Kidney tubule cell (primary cell): Measurements from ENCODE around the gene CPNE4.
"Not testable (repeated sequence)": the region's sequence is repeated elsewhere in the genome, so short reads cannot be mapped to it uniquely, and the experiment has no call there.

Source experiments
- DNase-seq: peaks from one replicate; pipeline ENCODE4 v3.0.0-alpha.2; 2018; ENCODE audit warnings: low spot score

Gene CPNE4

DNA sequence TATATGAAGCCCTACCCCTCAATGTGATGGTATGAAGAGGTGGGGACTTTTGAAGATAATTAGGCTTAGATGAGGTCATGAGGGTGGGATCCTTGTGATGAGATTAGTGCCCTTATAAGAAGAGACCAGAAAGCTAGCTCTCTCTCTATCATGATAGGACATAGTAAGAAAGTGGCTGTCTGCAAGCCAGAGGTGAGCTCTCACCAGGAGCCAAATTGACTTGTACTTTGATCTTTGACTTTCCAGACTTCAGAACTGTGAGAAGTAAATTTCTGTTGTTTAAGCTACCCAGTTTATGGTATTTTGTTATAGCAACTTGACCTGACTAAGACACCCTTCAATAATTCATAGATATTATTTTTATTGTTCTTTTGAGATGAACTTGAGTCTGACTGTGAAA lies 502.2 kb downstream of the CPNE4 start:
- DNase-seq: no peak

GRCh38 chr3:131530843-131531242 lies 504.0 kb downstream of the CPNE4 start:
- no peak for DNase-seq

- no peak for DNase-seq
Measured at GRCh38 chr3:131530388-131530787, 504.4 kb downstream of the CPNE4 start.

- DNase-seq: peak; percentile 70
Measured at GRCh38 chr3:131526801-131527347, 507.9 kb downstream of the CPNE4 start.

DNA sequence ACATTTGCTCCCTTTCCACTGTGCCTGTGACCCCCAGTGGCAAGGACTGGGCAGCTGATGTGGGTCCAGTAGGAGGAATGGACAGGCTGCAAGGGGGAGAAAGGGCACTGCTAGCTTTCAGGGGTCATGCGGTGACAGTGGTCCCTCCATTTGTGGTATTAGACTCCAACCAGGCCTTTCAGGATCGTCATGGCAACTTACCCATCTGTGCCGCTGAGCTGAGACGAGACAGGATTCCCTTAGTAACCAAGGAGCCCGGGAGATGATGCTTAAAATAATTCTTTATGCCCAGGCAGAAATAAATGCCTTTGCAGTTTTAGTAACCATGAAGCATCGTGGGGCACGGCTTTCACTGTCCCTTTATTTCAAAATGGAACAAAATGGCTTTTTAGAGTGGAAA lies 516.1 kb downstream of the CPNE4 start:
- DNase-seq: no peak

DNA sequence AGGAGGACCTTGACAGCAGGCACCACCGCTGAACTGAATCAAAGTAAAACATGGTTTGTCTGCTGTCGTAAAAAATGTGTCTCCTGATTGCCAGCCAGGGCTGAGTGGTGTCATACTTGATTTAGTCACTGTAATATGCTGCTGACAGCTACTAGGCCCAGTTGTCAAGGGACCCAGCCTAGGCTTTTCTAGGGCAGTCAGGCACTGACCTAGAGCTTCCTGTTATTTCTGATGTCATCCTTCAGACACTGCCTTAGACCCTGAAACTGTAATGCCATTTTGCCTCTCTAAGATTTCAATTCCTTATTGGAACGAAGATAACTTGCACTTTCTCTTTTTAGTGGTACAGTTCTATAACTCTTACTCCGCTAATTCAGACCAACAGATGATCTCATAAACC lies 529.4 kb downstream of the CPNE4 start:
- DNase-seq: no peak

DNA sequence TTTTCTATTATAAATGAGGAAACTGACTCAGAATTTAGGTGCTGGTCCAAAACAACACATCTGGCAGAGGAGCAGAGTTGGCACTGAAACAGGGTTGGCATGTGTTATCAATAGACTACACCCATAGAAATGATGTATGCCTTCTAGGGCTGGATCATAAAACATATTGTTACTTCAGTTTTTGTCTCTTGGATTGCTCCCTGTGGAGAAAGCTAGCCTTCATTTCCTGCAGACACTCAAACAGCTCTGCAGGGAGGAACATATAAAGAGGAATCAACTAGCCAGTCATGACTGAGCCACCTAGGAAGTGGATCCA lies 531.5 kb downstream of the CPNE4 start:
- peak; percentile 1 for DNase-seq

- peak; percentile 91 for DNase-seq
Measured at GRCh38 chr3:131502530-131503319, 532.1 kb downstream of the CPNE4 start, which contains the start of gene MRPL3. Gene MRPL3, minus strand, starts transcription at chr3:131502971. Its CDS starts 150 bp downstream, at chr3:131502821.

DNA sequence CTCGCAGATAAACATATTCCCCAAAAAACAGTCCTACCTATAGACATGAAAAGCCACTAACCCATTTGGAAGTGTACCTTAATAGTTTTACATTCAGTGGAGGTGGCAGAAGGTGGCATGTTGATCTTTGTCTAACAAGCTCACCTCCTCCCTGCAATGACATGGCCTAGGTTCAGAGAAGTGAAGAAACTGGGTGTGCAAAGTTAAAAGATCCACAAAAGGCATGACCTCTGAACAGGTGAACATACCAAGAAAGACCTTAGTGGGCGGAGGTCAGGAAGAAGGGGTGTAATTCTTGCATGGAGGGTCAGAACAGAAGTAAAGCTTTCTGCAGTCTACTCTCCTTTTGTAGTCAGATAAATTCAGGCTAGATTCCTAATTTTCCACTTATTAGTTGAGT lies 532.9 kb downstream of the CPNE4 start:
- peak; percentile 5 for DNase-seq

GRCh38 chr3:131494706-131495105 lies 540.1 kb downstream of the CPNE4 start:
- DNase-seq: peak; percentile 49

DNA sequence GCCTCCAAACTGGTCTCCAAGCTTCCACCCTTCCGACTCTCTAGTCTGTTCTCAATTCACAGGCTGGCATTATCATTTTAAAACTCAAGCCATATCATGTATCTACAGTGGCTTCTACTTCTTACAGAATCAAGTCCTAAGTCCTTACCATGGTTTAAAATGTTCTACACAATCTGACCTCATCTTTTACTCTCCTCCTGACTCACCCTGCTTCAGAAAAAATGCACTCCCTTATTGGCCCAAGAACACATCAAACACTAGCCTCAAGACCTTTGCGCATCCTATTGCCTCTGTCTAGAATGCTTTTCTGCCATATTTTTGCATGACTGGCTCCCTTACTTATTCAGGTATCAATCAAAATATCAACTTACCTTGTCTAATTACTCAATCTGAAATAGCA lies 543.0 kb downstream of the CPNE4 start:
- DNase-seq: no peak

GRCh38 chr3:131491084-131491483 lies 543.7 kb downstream of the CPNE4 start:
- no peak for DNase-seq

- DNase-seq: not testable (repeated sequence)
Measured at GRCh38 chr3:131486545-131486944, 548.3 kb downstream of the CPNE4 start.

GRCh38 chr3:131485119-131485518 lies 549.7 kb downstream of the CPNE4 start:
- no peak for DNase-seq

- DNase-seq: no peak
Measured at GRCh38 chr3:131484496-131485111, 550.2 kb downstream of the CPNE4 start.
